Stimulated activated CD4-positive, alpha-beta T cell treated with anti-CD3 and anti-CD28 coated beads, Interleukin-2, amount 100 ng/mL, for 48 hours (primary cell): Measurements from ENCODE around the gene PRR3.

Experiments
- DNase-seq, 2 donors: peaks; one replicate each; pipeline ENCODE4 v3.0.0-alpha.2; 2020

PRR3 gene

GRCh38 chr6:30541515-30542403, 15.3 kb upstream of the PRR3 start:
- DNase-seq = peak; percentile 76 to 79

GRCh38 chr6:30542404-30542725, 14.7 kb upstream of the PRR3 start:
- DNase-seq = no peak

GRCh38 chr6:30542915-30543314, 14.2 kb upstream of the PRR3 start:
- DNase-seq = no peak

GRCh38 chr6:30543821-30544220, 13.3 kb upstream of the PRR3 start:
- DNase-seq = no peak

GRCh38 chr6:30544666-30545272, 12.3 kb upstream of the PRR3 start:
- no peak for DNase-seq

- DNase-seq = no peak
Observed at GRCh38 chr6:30547454-30547853, 9.6 kb upstream of the PRR3 start.

DNA sequence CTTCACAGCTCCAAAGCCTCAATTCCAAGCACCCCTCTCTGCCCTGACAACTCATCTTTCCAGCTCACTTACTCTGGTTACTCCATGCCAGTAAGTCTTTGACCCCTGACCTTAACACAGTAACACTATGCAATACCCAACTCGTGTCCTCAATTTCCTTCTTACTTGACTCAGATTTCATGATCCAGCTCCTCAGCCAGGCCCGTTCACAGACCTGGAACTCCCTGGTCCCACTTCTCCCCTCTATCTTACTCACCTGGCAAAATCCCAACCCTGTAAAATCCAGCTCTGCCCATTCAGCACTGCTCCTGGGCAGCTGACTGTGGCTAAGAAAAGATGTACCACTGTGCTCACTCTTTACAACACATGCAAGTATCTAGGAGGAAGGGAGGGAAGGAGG, 8.7 kb upstream of the PRR3 start:
- no peak for DNase-seq

- DNase-seq = no peak
Observed at GRCh38 chr6:30554404-30554803, 2.7 kb upstream of the PRR3 start.

- DNase-seq = no peak
Observed at GRCh38 chr6:30554962-30555815, 1.9 kb upstream of the PRR3 start.

DNA sequence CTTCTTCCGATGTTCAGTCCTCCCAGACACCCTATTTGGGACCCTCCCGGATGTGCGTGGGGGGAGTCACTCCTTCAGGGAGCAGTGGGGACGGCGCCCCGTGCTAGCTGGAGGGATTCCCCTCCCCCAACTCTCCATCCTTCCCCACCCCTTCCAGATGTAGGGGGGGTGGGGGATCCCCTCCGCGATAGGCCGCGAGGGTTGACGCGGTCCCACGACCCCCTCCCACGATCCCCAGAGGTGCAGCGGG, 1.4 kb upstream of the PRR3 start:
- no peak for DNase-seq

- DNase-seq = peak; percentile 98 to 99
Observed at GRCh38 chr6:30556066-30556905, 809 bp upstream of the PRR3 start, which contains the start of gene GNL1. Gene GNL1 (minus strand): TSS chr6:30556489. CDS start chr6:30556203, 286 bp downstream.

DNA sequence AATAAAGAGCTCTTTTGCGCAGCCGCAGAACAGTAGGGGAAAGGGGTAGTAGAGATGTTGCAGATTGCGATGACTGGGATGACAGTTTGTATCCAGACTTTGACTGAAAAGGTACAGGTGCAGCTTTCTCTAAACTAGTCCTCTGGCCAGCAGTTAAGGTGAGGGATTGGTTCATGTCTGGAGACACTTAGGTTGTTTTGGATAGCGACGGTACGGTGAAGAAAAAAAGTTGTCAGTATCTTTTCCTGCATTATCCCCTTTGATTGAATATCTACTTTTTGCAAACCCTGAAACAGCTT, 537 bp downstream of the PRR3 start:
- no peak for DNase-seq

GRCh38 chr6:30560930-30561329, 3.8 kb downstream of the PRR3 start:
- no peak for DNase-seq

DNA sequence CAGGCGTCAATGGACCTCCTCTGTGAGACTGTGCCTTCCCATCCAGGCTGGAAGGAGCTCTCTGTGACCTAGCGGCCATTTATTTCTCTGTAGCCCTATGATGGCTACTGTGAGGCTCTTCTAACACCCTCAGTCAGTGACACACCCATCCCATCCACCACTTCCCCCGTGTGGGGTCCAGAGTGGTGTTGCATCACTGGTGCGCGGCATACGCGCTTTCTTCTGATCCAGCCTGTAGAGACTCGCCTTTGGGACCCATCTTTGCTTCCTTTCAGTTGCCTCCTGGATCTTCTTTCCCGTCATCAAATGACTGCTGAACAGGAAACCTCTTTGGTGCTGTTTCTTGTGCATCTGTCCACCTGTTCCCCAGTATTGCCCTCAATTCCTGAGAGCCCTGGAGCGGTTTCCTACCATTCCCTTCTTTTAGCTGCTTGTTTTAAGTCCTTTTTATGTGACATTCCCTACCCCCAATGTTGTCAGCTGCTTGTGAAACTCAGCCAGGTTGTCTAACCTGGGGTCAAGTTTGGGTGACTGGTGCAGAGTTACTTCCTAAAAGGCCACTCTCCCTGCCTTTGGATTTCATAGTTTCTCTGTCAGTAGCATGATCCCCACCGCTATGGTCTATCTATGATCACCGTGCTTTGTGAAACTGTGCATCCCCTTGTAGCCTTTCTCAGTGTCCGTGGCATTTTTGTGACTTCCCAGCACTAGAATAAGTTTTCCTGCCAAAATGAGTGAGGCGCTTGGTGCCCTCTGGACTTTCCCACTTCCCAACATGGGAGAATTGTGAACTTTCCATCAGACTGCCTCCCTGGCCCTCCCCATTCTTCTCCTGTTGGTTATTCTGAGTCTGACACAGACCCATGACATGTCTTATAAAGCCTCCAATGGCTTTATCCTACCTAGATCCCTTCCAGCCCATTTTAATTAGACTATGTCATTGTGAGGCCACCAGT, 5.7 kb downstream of the PRR3 start:
- no peak for DNase-seq

DNA sequence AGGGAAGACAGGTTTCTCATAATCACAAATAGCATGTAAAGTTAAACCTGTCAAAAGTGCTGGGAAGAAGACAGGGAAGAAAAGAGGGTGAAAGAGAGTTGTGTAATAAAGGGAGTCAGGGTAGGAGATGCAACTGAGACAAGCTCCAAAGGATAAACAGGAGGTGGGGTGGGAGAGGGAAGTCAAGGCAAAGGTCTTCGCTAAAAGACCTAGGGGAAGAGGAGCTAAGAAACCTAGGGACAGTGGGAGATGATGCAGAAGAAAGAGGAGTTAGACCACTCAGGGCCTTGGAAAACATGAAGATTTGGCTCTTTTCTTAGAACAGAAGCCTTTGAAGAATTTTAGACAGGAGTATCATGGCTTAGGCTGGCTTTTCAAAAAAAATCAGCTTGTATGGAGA, 7.0 kb downstream of the PRR3 start:
- DNase-seq = no peak

DNA sequence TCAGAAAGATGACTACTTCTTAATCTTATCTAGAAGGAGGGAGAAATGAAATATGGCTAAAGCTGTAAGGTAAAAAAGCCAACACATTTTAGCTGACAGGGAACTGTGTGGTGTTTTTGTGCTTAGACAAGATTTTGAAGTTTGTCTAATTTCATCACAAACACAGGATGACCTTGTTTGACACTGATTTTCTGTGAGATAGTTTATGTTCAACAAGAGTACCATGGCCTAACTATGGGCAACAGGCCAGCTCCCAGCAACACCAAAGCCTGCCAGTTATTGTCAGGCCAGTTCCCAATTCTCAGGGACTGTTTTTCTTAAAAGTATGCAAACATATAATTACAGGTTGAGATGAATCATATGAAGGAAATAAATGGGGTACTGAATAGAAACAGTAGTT, 8.7 kb downstream of the PRR3 start:
- no peak for DNase-seq

- DNase-seq = peak in 1 of 2 donors; percentile 10
Observed at GRCh38 chr6:30568245-30568644, 11.2 kb downstream of the PRR3 start.

DNA sequence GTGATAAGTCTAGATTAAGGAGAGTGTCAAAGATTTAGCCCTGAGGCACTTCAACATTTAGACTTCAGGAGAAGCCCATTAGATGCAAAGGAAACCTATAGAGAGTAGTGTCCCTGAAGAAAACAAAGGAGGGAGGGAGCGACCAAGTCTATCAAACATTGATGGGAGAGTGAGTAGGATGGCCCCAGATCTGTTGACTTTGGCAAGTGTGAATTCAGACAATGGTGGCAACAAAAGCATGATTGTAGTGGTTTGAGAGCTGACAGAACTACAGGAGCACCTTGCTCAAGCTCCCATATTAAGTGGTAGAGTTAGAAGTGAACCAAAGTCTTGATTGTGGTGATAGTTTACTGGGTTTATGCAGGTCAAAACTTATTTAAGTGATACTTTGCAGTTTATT, 13.2 kb downstream of the PRR3 start:
- no peak for DNase-seq

DNA sequence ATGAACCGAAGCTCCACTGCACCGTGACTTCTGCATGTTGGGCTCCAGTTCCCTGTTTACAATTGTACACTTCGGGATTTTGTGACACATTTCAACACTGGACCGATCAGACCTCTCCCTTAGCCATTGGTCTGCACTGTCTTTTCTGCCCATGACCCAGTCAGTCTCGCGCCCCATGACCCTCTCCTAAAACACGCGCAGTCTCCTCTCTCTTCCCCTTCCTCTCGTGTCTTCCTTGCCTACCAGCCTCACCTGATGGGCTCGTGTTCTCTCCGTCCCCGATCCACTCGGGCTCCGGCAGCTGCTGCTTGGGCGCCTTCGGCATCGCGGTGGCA, 13.6 kb downstream of the PRR3 start:
- DNase-seq = no peak

GRCh38 chr6:30571075-30571761, 14.1 kb downstream of the PRR3 start, which contains the start of gene ABCF1:
Gene ABCF1 (plus strand): TSS chr6:30571442. CDS start chr6:30571488, 46 bp downstream.
- peak; percentile 100 for DNase-seq

DNA sequence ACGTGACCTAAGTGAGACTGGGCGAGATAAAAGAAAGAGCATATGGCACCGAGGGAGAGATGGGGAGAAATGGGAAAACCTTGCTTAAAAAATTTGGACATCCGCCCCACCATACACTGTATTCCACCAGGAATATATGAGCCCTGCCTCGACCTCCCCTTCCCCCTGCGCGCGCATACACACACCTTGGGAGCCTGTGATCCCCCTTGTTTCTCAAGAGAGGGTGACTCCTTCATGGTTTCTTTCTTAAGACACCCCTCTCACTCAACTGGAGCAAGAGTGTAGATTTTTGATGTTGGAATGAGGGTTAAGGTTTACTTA, 14.6 kb downstream of the PRR3 start:
- DNase-seq = no peak

DNA sequence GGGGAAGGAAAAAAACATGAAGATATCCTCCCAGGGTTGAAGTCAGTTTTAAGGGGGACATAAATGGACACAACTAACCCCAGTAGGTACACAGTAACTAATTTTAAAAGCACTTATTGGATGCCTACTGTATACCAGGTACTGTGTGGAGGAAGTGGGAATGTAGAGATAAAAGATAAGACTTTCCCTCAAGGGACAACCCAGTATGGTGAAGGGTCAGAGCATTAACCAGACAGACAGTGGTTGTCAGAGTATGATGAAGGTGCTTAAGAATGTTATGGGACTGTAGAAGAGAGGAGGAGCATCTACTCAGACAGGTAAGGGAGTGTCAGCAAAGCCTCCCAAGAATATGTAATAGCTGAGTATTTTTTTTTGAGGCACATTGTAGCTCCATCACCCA, 15.1 kb downstream of the PRR3 start:
- no peak for DNase-seq
